HepG2 (cell line): ENCODE data around the gene ADM5. TPM values are rescaled to one million over a fixed set of nuclear protein-coding genes. Genes with fewer than 3 reads are reported as not detected.
A peak's percentile ranks its signal among the peaks of the same experiment; 100 is the strongest.

Source experiments
- AGO2 ChIP-seq: fragments of 200-400 bp; formaldehyde crosslinking; optimal IDR thresholded peaks from 2 replicates; pipeline ENCODE3; 2017; ENCODE audit warnings: mild to moderate bottlenecking, low read depth, low read length, moderate library complexity
- ARID2 ChIP-seq: sonication (generic); formaldehyde crosslinking; IDR thresholded peaks from 2 replicates; pipeline ENCODE4 v1.8.1; 2022; ENCODE audit warnings: mild to moderate bottlenecking, missing genetic modification reagents, borderline replicate concordance
- ATAD3A ChIP-seq: sonication (generic); formaldehyde crosslinking; IDR thresholded peaks from 2 replicates; pipeline ENCODE4 v1.4.0; 2020; ENCODE audit warnings: missing genetic modification reagents
- BHLHE40 ChIP-seq: IDR thresholded peaks from 2 replicates; pipeline ENCODE4 v1.6.1; 2011; ENCODE audit warnings: low read length, improper control_type of control experiment
- CREB1 ChIP-seq, 2 experiments: fragments of 450-650 bp in 1 of 2; IDR thresholded peaks; 2 replicates each; pipeline ENCODE4 v1.6.1; 2016 to 2017; ENCODE audit warnings: control low read depth in 1 of 2, mild to moderate bottlenecking in 1 of 2, missing compliant biosample characterization in 1 of 2, missing genetic modification characterization in 1 of 2
- ELF1 ChIP-seq: sonication (generic); formaldehyde crosslinking; IDR thresholded peaks from 2 replicates; pipeline ENCODE4 v1.4.0; 2020; ENCODE audit warnings: missing genetic modification reagents
- ERF ChIP-seq: IDR thresholded peaks from 2 replicates; pipeline ENCODE4 v1.6.1; 2018; ENCODE audit warnings: missing biosample characterization, missing genetic modification reagents
- GABPB1 ChIP-seq: IDR thresholded peaks from 2 replicates; pipeline ENCODE4 v1.6.1; 2016; ENCODE audit warnings: mild to moderate bottlenecking, missing genetic modification reagents, moderate library complexity, missing compliant biosample characterization
- RFX3 ChIP-seq: IDR thresholded peaks from 2 replicates; pipeline ENCODE4 v1.6.1; 2016; ENCODE audit warnings: missing biosample characterization, missing genetic modification reagents
- ZNF101 ChIP-seq: sonication (generic); formaldehyde crosslinking; IDR thresholded peaks from 2 replicates; pipeline ENCODE4 v1.4.0; 2020; ENCODE audit warnings: mild to moderate bottlenecking, low read depth, missing genetic modification reagents, borderline replicate concordance
- ZNF12 ChIP-seq: sonication (generic); formaldehyde crosslinking; IDR thresholded peaks from 2 replicates; pipeline ENCODE4 v1.5.0; 2020; ENCODE audit warnings: missing genetic modification reagents
- ZNF30 ChIP-seq: sonication (generic); formaldehyde crosslinking; IDR thresholded peaks from 2 replicates; pipeline ENCODE4 v1.5.0; 2020; ENCODE audit warnings: mild to moderate bottlenecking, missing genetic modification reagents
- ZNF329 ChIP-seq: sonication (generic); formaldehyde crosslinking; IDR thresholded peaks from 2 replicates; pipeline ENCODE4 v1.9.0; 2021; ENCODE audit warnings: low read depth, mild to moderate bottlenecking, missing genetic modification reagents
- ZNF644 ChIP-seq: IDR thresholded peaks from 2 replicates; pipeline ENCODE4 v1.6.1; 2016; ENCODE audit warnings: low read depth
- polyA plus RNA-seq, 8 experiments: library from polyadenylated mRNA; depleted of rRNA in 3 of 8; stranded (reverse) in 7 of 8; unstranded in 1 of 8; fragments of >200 nt; fragmentation: Illumina TruSeq in 4 of 8; extraction: Trizol in 4 of 8; gene quantifications; 2 replicates each; pipeline versions ENCODE4 v1.2.1 to v1.2.3, GENCODE V29; 2011 to 2016; ENCODE audit warnings: low read depth in 4 of 8, missing spikeins in 1 of 8, mixed read lengths in 1 of 8; ENCODE audit not compliant: insufficient read depth in 1 of 8
- total RNA-seq, 5 experiments: library from RNA; depleted of rRNA; stranded (reverse); fragments of >200 nt; fragmentation: Illumina TruSeq; extraction: Trizol; gene quantifications; 2 replicates each; pipeline ENCODE4 v1.2.3, GENCODE V29; 2016; ENCODE audit warnings: low read depth in 1 of 5
- TF ChIP-seq, protein P1 (sequence below): sonication (generic); formaldehyde crosslinking; IDR thresholded peaks from 2 replicates; pipeline ENCODE4 v1.5.1; 2020; ENCODE audit warnings: mild to moderate bottlenecking, missing genetic modification reagents, moderate library complexity
- TF ChIP-seq, protein P2 (sequence below): sonication (generic); formaldehyde crosslinking; IDR thresholded peaks from 2 replicates; pipeline ENCODE4 v1.4.0; 2020; ENCODE audit warnings: missing genetic modification reagents
- TF ChIP-seq, protein P3 (sequence below): sonication (generic); formaldehyde crosslinking; IDR thresholded peaks from 2 replicates; pipeline ENCODE4 v1.4.0; 2020; ENCODE audit warnings: low read depth, missing genetic modification reagents

Gene ADM5
- total and polyA plus RNA-seq, 2 of the 13 experiments (the other 11 are each of a cell fraction or from before 2014, with no cell fraction given): 2.7 to 4.1 TPM

DNA sequence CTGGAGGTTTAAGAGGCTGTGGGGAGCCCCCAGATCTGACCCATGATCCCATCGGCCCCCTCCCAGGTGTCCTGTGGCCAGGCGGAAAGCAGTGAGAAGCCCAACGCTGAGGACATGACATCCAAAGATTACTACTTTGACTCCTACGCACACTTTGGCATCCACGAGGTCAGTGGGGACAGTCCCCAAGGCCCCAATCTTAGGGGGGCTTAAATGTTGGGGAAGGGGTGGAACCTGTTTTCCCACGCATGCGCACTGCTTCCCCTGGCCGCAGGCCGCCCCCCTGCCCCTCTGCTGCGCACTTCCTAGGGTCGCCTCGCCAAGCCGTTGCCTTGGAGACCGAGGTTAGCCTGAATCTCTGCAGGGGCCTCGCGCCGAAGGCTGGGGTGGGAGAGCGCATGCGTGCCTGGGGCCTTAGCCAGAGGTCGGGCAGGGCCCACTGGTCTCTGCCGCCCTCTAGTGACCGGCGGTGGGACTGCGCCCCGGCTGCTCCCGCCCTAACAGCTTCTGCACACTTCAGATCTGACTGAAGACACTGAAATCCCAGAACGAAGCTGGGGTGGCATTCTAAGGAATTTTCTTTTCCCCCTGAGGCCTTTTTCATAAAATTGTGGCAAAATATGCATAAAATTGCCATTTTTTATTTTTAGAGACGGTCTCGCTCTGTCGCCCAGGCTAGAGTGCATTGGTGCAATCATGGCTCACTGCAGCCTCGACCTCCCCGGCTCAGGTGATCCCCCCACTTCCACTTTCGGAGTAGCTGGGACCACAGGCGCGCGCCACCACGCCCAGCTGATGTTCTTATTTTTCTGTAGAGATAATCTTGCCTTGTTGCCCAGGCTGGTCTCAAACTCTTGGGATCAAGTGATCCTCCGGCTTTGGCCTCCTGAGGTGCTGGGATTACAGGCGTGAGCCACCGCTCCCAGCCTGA is 8.7 kb upstream of the ADM5 start (continued):
- TF ChIP-seq ZNF30 (no peak), RFX3 (CRISPR knock-in tag) (peak; percentile 64; the same call in 1 of the 2 replicates), ARID2 (CRISPR knock-in tag) (no peak), ELF1 (CRISPR knock-in tag) (peak; percentile 29; the same call in 1 of the 2 replicates), AGO2 (peak; percentile 66), ZNF12 (CRISPR knock-in tag) (no peak), ZNF101 (CRISPR knock-in tag) (0 out of 2 replicates have a peak, but pooled peaks have one; percentile 33), CREB1 (IDR thresholded peaks at IDR 0.05) (no peak), CREB1 (CRISPR knock-in tag; IDR thresholded peaks at IDR 0.05) (no peak), ATAD3A (CRISPR knock-in tag) (no peak), ZNF329 (no peak), ZNF644 (CRISPR knock-in tag) (no peak), BHLHE40 (no peak), GABPB1 (CRISPR knock-in tag) (peak; percentile 62; the same call in 1 of the 2 replicates), ERF (peak; percentile 57; the same call in 1 of the 2 replicates)
- TF ChIP-seq, protein P1, sequence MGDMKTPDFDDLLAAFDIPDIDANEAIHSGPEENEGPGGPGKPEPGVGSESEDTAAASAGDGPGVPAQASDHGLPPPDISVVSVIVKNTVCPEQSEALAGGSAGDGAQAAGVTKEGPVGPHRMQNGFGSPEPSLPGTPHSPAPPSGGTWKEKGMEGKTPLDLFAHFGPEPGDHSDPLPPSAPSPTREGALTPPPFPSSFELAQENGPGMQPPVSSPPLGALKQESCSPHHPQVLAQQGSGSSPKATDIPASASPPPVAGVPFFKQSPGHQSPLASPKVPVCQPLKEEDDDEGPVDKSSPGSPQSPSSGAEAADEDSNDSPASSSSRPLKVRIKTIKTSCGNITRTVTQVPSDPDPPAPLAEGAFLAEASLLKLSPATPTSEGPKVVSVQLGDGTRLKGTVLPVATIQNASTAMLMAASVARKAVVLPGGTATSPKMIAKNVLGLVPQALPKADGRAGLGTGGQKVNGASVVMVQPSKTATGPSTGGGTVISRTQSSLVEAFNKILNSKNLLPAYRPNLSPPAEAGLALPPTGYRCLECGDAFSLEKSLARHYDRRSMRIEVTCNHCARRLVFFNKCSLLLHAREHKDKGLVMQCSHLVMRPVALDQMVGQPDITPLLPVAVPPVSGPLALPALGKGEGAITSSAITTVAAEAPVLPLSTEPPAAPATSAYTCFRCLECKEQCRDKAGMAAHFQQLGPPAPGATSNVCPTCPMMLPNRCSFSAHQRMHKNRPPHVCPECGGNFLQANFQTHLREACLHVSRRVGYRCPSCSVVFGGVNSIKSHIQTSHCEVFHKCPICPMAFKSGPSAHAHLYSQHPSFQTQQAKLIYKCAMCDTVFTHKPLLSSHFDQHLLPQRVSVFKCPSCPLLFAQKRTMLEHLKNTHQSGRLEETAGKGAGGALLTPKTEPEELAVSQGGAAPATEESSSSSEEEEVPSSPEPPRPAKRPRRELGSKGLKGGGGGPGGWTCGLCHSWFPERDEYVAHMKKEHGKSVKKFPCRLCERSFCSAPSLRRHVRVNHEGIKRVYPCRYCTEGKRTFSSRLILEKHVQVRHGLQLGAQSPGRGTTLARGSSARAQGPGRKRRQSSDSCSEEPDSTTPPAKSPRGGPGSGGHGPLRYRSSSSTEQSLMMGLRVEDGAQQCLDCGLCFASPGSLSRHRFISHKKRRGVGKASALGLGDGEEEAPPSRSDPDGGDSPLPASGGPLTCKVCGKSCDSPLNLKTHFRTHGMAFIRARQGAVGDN: peak; percentile 91
- TF ChIP-seq, protein P2, sequence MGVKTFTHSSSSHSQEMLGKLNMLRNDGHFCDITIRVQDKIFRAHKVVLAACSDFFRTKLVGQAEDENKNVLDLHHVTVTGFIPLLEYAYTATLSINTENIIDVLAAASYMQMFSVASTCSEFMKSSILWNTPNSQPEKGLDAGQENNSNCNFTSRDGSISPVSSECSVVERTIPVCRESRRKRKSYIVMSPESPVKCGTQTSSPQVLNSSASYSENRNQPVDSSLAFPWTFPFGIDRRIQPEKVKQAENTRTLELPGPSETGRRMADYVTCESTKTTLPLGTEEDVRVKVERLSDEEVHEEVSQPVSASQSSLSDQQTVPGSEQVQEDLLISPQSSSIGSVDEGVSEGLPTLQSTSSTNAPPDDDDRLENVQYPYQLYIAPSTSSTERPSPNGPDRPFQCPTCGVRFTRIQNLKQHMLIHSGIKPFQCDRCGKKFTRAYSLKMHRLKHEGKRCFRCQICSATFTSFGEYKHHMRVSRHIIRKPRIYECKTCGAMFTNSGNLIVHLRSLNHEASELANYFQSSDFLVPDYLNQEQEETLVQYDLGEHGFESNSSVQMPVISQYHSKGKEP (CRISPR knock-in tag): no peak
- TF ChIP-seq, protein P3, sequence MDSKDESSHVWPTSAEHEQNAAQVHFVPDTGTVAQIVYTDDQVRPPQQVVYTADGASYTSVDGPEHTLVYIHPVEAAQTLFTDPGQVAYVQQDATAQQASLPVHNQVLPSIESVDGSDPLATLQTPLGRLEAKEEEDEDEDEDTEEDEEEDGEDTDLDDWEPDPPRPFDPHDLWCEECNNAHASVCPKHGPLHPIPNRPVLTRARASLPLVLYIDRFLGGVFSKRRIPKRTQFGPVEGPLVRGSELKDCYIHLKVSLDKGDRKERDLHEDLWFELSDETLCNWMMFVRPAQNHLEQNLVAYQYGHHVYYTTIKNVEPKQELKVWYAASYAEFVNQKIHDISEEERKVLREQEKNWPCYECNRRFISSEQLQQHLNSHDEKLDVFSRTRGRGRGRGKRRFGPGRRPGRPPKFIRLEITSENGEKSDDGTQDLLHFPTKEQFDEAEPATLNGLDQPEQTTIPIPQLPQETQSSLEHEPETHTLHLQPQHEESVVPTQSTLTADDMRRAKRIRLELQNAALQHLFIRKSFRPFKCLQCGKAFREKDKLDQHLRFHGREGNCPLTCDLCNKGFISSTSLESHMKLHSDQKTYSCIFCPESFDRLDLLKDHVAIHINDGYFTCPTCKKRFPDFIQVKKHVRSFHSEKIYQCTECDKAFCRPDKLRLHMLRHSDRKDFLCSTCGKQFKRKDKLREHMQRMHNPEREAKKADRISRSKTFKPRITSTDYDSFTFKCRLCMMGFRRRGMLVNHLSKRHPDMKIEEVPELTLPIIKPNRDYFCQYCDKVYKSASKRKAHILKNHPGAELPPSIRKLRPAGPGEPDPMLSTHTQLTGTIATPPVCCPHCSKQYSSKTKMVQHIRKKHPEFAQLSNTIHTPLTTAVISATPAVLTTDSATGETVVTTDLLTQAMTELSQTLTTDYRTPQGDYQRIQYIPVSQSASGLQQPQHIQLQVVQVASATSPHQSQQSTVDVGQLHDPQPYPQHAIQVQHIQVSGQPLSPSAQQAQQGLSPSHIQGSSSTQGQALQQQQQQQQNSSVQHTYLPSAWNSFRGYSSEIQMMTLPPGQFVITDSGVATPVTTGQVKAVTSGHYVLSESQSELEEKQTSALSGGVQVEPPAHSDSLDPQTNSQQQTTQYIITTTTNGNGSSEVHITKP (CRISPR knock-in tag): peak; percentile 69; the same call in 1 of the 2 replicates
